HEK293 (cell line): ENCODE data around the gene KLHL35.

Experiments used
- ATF2 ChIP-seq: fragments of 450-650 bp; formaldehyde crosslinking; IDR thresholded peaks from 2 replicates; pipeline ENCODE4 v1.5.1; 2016; ENCODE audit warnings: missing biosample characterization, missing genetic modification characterization, low read depth
- KLF1 ChIP-seq: fragments of 450-650 bp; formaldehyde crosslinking; IDR thresholded peaks from 2 replicates; pipeline ENCODE4 v1.5.1; 2016; ENCODE audit warnings: missing biosample characterization, missing genetic modification characterization
- PBX3 ChIP-seq: sonication (generic); formaldehyde crosslinking; IDR thresholded peaks from 2 replicates; pipeline ENCODE4 v1.8.1; 2022; ENCODE audit warnings: mild to moderate bottlenecking, moderate library complexity, missing genetic modification reagents
- SP3 ChIP-seq: fragments of 450-650 bp; formaldehyde crosslinking; IDR thresholded peaks from 2 replicates; pipeline ENCODE4 v1.5.1; 2016; ENCODE audit warnings: missing biosample characterization, missing genetic modification characterization
- ZBTB44 ChIP-seq: fragments of 450-650 bp; IDR thresholded peaks from 2 replicates; pipeline ENCODE4 v1.5.1; 2018; ENCODE audit warnings: missing biosample characterization, mild to moderate bottlenecking, missing genetic modification characterization
- ZBTB7A ChIP-seq: fragments of 450-650 bp; formaldehyde crosslinking; IDR thresholded peaks from 2 replicates; pipeline ENCODE4 v1.5.1; 2016; ENCODE audit warnings: low read depth, missing biosample characterization, missing genetic modification characterization
- ZNF175 ChIP-seq: fragments of 450-650 bp; formaldehyde crosslinking; IDR thresholded peaks from 2 replicates; pipeline ENCODE4 v1.5.1; 2016; ENCODE audit warnings: missing biosample characterization, missing genetic modification characterization
- ZNF274 ChIP-seq, 2 experiments: fragments of 200-500 bp in 1 of 2; fragments of 450-650 bp in 1 of 2; sonication (Bioruptor generic) in 1 of 2; formaldehyde crosslinking in 1 of 2; IDR thresholded peaks; 2 replicates each; pipeline versions ENCODE4 v1.5.1 to v1.6.1; 2014 to 2016; ENCODE audit warnings: borderline replicate concordance in 1 of 2, inconsistent platforms in 1 of 2, low read length in 1 of 2, missing biosample characterization in 1 of 2, missing genetic modification characterization in 1 of 2
- ZNF513 ChIP-seq: fragments of 450-650 bp; IDR thresholded peaks from 2 replicates; pipeline ENCODE4 v1.5.1; 2018; ENCODE audit warnings: missing biosample characterization, missing genetic modification characterization
- ZNF530 ChIP-seq: fragments of 450-650 bp; formaldehyde crosslinking; IDR thresholded peaks from 2 replicates; pipeline ENCODE4 v1.5.1; 2016; ENCODE audit warnings: low read depth, missing biosample characterization, missing genetic modification characterization
- ZSCAN30 ChIP-seq: fragments of 450-650 bp; IDR thresholded peaks from 2 replicates; pipeline ENCODE4 v1.5.1; 2018; ENCODE audit warnings: missing biosample characterization, mild to moderate bottlenecking, missing genetic modification characterization, moderate library complexity
- ZXDB ChIP-seq: fragments of 450-650 bp; formaldehyde crosslinking; IDR thresholded peaks from 2 replicates; pipeline ENCODE4 v1.5.1; 2016; ENCODE audit warnings: missing biosample characterization, missing genetic modification characterization
- TF ChIP-seq, protein P1 (sequence below): fragments of 450-650 bp; formaldehyde crosslinking; IDR thresholded peaks from 2 replicates; pipeline ENCODE4 v1.5.1; 2016; ENCODE audit warnings: missing biosample characterization, missing genetic modification characterization

DNA sequence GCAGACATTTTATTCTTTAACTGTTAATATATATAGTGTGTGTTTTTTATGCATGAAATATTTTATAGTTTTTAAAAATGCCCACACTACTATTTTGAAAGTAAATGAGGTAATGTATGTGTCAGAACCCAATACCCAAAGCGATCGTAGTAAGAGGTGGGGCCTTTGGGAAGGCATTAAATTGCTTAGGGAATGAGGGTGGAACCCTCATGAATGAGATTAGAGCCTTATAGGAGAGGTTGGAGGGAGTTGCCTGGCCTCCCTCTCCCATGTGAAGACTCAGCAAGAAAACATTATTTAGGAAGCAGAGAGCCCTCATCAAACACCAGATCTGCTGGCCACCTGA lies 11.1 kb downstream of the KLHL35 start:
- TF ChIP-seq ZSCAN30 (tag by site-specific recombination) (no peak), ATF2 (tag by site-specific recombination) (no peak), SP3 (tag by site-specific recombination) (no peak), ZBTB7A (tag by site-specific recombination) (no peak), ZNF175 (tag by site-specific recombination) (no peak), PBX3 (CRISPR knock-in tag) (no peak), KLF1 (tag by site-specific recombination) (peak; percentile 62), ZBTB44 (tag by site-specific recombination) (no peak), ZNF513 (tag by site-specific recombination) (no peak), ZNF530 (tag by site-specific recombination) (no peak), ZNF274 (IDR thresholded peaks at IDR 0.05; ENCODE audit: low read length) (no peak), ZNF274 (tag by site-specific recombination; IDR thresholded peaks at IDR 0.05; ENCODE audit: borderline replicate concordance) (no peak), ZXDB (no peak)
- TF ChIP-seq, protein P1, sequence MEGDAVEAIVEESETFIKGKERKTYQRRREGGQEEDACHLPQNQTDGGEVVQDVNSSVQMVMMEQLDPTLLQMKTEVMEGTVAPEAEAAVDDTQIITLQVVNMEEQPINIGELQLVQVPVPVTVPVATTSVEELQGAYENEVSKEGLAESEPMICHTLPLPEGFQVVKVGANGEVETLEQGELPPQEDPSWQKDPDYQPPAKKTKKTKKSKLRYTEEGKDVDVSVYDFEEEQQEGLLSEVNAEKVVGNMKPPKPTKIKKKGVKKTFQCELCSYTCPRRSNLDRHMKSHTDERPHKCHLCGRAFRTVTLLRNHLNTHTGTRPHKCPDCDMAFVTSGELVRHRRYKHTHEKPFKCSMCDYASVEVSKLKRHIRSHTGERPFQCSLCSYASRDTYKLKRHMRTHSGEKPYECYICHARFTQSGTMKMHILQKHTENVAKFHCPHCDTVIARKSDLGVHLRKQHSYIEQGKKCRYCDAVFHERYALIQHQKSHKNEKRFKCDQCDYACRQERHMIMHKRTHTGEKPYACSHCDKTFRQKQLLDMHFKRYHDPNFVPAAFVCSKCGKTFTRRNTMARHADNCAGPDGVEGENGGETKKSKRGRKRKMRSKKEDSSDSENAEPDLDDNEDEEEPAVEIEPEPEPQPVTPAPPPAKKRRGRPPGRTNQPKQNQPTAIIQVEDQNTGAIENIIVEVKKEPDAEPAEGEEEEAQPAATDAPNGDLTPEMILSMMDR (tag by site-specific recombination): no peak
